HG02943 (cell line): Measurements from ENCODE around the gene AK2.
"Not testable (repeated sequence)": the region's sequence is repeated elsewhere in the genome, so short reads cannot be mapped to it uniquely, and the experiment has no call there.

ENCODE experiments used
- ATAC-seq: cut with Tn5 transposase; IDR thresholded peaks from one replicate; pipeline ENCODE4 v1.9.1; 2021; ENCODE audit warnings: mild to moderate bottlenecking, low read depth, moderate library complexity; ENCODE audit not compliant: unreplicated experiment

Gene AK2

DNA sequence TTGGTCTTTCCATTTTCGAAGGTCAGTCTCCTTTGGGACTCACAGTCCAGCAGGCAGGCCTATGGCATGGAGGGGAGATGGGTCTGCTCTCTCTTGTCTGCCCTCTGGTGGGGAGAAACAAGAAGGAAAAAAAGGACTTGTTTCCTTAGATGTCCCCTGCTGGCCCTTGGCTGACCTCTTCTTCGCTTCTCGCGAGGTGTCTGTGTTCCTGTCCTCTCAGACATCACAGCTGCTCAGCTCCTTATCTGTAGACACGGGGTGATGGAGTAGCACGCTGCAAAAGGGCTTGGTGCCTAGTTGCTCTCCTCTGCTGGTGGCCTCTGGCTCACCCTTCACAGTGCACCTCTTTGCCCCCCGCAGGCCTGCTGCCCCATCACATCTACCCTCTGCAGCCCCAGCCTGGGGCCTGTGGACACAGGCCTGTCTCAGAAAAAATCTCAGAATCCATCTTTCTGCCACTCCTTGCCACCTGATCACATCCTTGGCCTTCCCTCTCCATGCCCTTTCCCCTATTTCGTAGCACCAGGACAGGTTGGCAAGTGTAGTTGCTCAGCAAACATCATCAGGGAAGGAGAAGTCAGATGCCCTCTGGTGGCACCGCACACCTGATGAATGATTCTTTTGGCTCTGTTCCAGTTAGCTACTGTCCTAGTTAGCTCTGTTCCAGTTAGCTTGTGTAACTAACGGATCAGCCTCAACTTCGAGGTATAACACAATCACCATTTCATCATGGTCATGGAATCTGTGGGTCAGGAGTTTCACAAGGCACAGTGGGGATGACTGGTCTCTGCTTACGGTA lies 18.7 kb upstream of the AK2 start:
- no peak for ATAC-seq

GRCh38 chr1:33050221-33051076 lies 13.8 kb upstream of the AK2 start:
- no peak for ATAC-seq

GRCh38 chr1:33049371-33049770 lies 12.7 kb upstream of the AK2 start:
- no peak for ATAC-seq

DNA sequence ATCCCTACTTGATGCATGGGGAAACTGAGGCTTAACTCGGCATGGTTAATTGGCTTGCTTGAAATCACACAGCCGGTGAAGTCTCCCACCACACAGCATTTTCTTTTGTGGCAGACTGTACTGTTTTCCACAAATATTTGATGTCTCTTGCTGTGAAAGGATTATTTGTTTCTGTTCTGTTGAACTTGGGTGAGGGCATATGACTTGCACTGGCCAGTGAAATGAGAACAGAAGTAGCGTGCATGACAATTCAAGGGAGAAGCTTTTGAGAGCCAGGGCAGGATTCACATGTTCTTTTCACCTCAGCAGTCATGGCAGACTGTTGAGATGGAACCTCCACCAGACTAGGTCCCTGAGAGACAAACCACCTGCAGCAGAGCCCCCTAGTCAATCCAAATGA lies 11.7 kb upstream of the AK2 start:
- no peak for ATAC-seq

DNA sequence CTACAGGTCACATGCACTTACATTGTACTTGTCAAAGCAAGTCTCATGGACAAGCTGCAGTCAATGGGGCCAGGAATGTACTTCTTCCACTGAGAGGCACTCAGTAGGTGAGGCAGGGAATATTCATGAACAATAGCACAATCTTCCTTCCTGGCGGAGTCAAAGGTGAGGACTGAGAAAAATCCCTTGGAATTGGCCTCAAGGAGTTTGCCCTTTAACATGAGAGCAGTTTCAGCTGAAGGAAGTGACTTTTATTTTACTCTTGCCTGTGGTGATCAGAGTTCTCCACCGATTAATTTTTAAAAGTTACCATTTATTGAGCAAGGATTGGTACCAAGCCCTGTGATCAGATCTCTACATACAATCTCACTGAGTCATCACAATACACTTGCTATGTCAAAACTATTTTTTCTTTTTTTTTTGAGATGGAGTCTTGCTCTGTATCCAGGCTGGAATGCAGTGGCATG lies 11.2 kb upstream of the AK2 start:
- ATAC-seq, result no peak

DNA sequence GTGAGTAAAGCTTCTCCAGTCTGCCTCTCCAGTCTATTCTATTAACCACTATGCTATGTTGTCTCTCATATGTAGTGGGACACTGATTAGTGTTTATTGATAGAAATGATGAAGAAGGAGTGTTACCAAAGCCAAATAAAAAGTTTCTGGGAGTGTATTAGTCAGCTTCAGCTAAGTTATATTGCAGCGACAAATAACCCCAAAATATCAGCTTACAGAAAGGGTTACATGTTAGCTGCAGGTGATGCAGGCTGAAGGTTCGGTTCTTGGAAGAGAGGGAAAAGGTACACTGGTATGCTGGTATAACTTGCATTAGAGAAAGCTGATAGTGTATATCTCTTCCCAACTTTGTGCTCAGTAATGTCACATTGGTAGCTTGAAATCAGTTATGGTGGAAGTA lies 10.6 kb upstream of the AK2 start:
- no peak for ATAC-seq

DNA sequence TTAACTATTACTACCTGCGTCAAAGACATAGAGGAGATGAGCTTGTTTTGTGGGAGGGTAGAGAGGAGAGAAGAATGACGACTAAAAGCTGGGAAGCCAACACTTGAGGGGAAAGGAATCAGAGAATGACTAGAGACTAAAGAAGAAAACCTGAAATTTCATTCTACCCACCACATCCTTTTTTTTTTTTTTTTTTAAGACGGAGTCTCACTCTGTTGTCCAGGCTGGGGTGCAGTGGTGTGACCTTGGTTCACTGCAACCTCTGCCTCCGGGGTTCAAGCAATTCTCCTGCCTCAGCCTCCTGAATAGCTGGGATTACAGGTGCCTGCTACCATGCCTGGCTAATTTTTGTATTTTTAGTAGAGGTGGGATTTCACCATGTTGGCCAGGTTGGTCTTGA lies 9.6 kb upstream of the AK2 start:
- ATAC-seq, result not testable (repeated sequence)

DNA sequence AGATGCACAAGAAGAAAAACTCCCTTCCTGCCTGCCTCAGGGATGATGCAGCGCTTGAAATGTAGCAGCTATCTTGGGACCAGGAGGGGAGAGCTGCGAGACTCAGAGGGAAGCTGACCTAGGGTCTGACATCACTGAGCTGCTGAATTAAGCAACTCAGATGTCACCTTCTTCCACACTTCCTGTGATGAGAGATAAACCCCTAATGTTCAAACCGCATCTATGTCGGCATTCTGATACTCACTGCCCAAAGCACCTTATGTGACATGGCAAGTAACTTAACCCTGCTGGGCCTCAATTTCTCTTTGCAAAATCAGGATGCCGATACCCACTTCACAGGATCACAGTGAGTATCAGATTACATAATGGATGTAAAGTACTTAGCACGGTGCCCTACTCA lies 9.1 kb upstream of the AK2 start:
- ATAC-seq, result no peak

DNA sequence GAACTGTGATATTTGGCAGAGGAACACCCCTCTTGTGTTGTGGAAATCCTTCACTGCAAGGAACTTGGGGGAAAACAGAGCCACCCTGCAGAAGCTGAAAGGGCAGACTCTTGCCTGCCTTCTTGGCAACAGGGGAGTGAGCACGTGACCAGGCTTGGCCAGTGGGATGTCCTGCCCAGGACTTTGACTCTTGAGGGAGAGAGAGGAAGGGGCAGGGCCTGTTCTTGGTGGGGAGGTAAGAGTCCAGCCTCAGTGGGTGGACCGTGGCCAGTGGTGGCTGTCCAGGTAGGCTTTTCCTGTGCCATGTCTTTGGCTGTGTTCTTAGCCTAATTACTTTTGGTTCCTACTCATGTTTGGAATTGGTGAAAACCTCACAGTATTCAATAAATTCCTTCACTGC lies 8.6 kb upstream of the AK2 start:
- ATAC-seq, result no peak

DNA sequence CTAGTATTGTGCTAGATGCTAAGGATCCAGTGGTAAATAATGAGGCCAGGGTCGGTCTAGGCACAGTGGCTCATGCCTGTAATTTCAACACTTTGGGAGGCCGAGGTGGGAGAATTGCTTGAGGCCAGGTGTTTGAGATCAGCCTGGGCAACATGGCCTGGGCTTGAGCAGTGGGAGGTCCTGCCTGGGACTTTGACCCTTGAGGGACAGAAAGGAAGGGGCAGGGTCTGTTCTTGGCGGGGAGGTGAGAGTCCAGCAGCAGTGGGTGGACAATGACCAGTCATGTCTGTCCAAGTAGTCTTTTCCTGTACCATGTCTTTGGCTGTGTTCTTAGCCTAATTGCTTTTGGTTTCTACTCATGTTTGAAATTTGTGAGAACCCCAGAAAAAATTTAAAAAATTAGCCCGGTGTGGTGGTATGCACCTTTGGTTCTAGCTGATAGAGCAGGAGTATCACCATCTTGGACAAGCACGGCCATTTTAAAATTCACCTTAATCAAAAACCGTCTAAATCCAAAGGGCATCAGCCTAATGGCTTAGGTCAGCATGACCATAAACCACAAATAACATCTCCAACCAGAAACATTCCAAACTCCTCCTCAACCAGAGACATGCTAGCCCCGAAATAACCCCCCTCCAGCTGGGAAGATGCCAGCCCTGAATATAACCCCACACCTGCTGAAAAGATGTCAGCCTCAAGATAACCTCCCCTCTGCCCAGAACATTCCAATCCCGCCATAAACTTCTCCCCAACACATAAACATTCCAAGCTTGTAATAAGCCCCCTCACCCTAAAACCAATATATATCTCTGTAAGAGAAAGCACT lies 6.8 kb upstream of the AK2 start:
- no peak for ATAC-seq

DNA sequence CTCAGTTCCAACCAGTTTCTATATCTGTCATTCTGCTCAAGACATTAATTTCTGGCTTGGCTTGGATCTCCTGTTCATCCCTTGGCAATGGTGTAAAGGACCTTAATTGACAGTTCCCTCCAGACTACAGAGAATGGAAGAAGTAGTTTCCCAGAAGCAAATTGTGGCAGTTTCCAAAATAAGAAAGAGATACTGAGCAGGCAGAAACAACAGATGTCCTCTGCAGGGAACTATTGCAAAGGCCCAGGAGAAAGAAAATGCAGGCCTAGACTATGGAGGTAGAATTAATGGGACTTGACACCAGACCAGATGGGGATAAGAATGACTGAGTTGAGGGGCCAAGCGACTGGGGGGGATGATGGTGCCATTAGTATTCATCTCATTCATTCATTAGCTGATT lies 6.1 kb upstream of the AK2 start:
- no peak for ATAC-seq

DNA sequence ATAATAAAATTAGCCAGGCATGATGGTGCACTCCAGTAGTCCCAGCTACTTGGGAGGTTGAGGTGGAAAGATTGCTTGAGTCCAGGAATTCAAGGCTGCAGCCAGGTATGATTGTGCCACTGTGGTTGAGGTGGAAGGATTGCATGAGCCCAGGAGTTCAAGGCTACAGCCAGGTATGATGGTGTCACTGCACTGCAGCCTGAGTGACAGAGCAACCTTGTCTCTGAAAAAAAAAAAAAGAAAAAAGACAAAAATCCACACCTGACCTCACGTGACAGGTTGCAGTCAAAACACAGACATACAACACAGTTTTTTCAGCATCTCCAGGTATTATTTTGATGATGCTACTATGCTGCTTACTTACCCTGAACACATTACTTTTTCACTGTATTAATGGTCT lies 4.3 kb upstream of the AK2 start:
- no peak for ATAC-seq

- no peak for ATAC-seq
Measured at GRCh38 chr1:33039840-33040239, 3.2 kb upstream of the AK2 start.

GRCh38 chr1:33036051-33036525 lies 595 bp downstream of the AK2 start:
- no peak for ATAC-seq

DNA sequence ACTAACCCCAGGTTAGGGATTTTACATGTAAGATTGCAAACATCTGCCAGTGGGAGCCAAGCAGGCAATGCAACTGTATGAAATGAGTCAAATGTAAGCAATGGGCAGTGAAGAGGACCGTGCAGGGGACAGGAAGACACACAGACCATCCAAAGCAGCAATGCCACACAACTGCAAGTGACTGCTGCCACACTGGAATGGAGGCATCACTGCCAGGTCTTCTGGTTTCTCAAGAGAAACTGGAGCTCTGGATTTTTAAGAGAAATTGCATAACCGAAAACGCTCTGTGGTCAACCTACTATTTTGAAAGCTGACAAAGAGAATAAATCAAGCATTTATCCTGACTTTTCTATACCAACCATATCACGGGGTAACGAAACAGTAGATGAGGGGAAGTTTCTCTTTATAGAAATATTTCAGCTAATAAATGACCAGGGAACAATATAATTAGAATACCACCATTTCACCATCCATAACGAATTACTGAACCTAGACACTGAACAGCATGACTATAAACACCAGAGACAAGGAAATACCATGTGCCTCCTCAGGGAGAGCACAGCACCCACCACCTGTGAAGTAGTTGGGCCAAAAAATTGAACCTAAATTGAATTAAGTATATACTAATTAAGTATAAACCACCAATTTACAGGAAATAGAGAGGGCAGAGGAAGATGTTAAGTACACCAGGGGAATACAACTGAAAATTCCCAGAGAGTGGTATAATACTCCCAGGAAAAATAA lies 4.4 kb downstream of the AK2 start:
- ATAC-seq, result no peak

DNA sequence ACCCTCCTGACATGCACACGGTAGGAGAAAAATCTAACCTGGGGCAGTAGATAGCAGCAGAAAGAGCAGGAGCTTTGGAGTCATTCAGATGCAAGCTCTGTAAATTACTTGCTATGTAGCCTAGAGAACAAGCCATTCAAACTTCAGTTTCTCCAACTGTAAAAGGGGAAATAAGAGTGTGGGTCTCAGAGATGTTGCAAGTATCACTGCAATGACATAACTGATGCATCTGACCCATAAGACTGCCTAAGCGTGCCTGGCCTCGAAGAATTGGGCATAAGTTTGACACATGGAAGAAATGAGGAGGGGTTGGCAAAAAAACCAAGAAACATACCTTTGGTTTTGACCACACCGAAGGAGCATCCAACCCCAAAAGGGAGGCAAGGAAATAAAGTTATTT lies 5.2 kb downstream of the AK2 start:
- ATAC-seq, result no peak

GRCh38 chr1:33030575-33030974 lies 6.1 kb downstream of the AK2 start:
- ATAC-seq, result no peak

DNA sequence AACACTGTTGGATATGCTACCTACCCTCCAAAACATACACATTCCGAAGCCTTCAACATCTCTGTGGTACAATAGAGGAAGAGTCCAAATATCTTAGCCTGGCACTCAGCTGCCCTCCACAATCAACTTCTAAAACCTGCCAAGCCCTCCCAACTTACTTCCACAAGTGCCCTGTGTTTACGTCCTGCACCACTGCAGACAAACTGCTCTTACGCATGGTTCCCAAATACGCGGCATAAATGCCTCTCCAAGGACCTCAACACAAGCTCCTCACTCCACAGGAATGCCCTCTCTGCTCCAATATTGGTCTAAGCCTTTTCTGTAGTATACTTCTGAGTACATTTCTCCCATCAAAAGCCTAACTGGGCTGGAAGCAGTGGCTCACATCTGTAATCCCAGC lies 6.8 kb downstream of the AK2 start:
- ATAC-seq, result no peak

DNA sequence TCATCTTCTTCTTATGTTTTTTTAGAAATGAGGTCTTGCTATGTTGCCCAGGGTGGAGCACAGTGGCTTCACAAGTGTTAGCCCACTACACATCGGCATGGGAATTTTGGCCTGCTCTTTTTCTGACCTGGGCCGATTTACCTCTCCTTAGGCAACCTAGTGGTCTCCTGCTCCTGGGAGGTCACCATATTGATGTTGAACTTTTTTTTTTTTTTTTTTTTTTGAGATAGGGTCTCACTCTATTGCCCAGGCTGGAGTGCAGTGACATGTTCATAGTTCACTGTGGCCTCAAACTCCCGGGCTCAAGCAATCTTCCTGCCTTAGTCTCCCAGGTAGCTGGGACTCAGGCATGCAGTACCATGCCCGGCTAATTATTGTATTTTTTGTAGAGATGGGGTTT lies 7.5 kb downstream of the AK2 start:
- no peak for ATAC-seq

DNA sequence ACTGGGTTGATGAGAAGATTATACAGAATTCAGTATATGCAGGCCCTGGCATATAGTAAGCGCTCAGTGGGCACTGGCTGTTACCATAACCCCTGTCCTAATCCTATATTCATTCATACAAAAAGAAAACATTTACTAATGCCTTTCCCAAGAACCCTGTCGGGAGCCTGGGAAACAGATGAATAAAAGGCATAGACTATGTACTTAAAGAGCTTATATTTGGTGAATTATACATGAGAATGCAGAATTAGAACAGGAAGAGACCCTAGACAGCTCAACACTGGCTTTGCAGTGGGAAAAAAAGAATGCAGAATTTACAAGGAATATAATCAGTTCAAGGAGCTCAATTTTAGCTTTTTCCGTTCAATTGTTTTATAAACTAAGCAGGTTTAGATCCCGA lies 10.9 kb downstream of the AK2 start:
- no peak for ATAC-seq
